Endothelial cell of umbilical vein (primary cell): ENCODE data around the gene TSSC4.

Experiments used
- EZH2 ChIP-seq: IDR thresholded peaks from 2 replicates; pipeline ENCODE4 v1.6.1; 2012; ENCODE audit warnings: borderline replicate concordance, low read depth, mild to moderate bottlenecking, moderate library complexity, low read length, inconsistent platforms; ENCODE audit not compliant: severe bottlenecking
- GATA2 ChIP-seq: IDR thresholded peaks from 2 replicates; pipeline ENCODE4 v1.7.0; 2011; ENCODE audit warnings: low read depth, mild to moderate bottlenecking, moderate library complexity, mixed read lengths, low read length; ENCODE audit not compliant: insufficient read length, insufficient read depth
- JUN ChIP-seq: IDR thresholded peaks from 2 replicates; pipeline ENCODE4 v1.6.1; 2011; ENCODE audit warnings: borderline replicate concordance, low read depth; ENCODE audit not compliant: insufficient read length, insufficient read depth
- POLR2A ChIP-seq: IDR thresholded peaks from 2 replicates; pipeline ENCODE4 v1.6.1; 2012; ENCODE audit warnings: low read depth, mild to moderate bottlenecking, control low read depth, low read length
- POLR2AphosphoS5 ChIP-seq: IDR thresholded peaks from 2 replicates; pipeline ENCODE4 v1.6.1; 2012; ENCODE audit warnings: low read depth, mild to moderate bottlenecking, control low read depth, low read length, moderate library complexity; ENCODE audit not compliant: insufficient read depth
- TF ChIP-seq, protein P1 (sequence below), 2 donors: IDR thresholded peaks; 1 replicate in 1 of 2; 2 replicates in 1 of 2; pipeline ENCODE4 v1.5.1; 2011; ENCODE audit warnings: low read length in 2 of 2, mild to moderate bottlenecking in 2 of 2, moderate library complexity in 2 of 2, control low read depth in 1 of 2, inconsistent platforms in 1 of 2, low read depth in 1 of 2; ENCODE audit not compliant: insufficient read depth in 1 of 2; ENCODE audit errors: extremely low read depth in 1 of 2
- TF ChIP-seq, protein P2 (sequence below): IDR thresholded peaks from 2 replicates; pipeline ENCODE4 v1.6.1; 2011; ENCODE audit not compliant: insufficient read depth, insufficient read length

DNA sequence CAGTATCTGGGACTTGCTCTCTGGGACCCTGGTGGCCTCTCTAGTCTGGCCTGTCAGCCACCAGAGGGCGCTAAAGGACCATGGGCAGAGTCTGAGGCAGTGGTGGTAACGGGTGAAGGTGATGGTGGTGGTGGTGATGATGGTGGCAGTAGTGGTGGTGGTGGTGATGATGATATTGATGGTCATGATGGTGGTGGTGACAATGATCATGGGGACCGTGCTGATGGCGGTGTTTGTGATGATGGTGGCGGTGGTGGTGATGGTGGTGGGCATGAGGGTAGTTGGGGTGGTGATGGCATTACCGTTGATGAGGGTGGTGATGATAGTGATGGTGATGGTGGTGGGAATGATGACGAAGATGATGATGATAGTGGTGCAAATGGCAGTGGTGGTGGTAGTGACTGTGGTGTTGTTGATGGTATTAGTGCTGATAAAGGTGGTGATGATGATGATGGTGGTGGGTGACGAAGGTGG is 27.8 kb downstream of the TSSC4 start:
- TF ChIP-seq, protein P1, sequence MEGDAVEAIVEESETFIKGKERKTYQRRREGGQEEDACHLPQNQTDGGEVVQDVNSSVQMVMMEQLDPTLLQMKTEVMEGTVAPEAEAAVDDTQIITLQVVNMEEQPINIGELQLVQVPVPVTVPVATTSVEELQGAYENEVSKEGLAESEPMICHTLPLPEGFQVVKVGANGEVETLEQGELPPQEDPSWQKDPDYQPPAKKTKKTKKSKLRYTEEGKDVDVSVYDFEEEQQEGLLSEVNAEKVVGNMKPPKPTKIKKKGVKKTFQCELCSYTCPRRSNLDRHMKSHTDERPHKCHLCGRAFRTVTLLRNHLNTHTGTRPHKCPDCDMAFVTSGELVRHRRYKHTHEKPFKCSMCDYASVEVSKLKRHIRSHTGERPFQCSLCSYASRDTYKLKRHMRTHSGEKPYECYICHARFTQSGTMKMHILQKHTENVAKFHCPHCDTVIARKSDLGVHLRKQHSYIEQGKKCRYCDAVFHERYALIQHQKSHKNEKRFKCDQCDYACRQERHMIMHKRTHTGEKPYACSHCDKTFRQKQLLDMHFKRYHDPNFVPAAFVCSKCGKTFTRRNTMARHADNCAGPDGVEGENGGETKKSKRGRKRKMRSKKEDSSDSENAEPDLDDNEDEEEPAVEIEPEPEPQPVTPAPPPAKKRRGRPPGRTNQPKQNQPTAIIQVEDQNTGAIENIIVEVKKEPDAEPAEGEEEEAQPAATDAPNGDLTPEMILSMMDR (IDR thresholded peaks at IDR 0.05; ENCODE audit: extremely low read depth in 1 of 2, insufficient read depth in 1 of 2, low read depth in 1 of 2, low read length in 2 of 2) = peak; percentile 76 to 84
- TF ChIP-seq POLR2AphosphoS5 = no peak
- no peak for TF ChIP-seq POLR2A
- no peak for TF ChIP-seq EZH2
- TF ChIP-seq, protein P2, sequence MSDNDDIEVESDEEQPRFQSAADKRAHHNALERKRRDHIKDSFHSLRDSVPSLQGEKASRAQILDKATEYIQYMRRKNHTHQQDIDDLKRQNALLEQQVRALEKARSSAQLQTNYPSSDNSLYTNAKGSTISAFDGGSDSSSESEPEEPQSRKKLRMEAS = no peak
- no peak for TF ChIP-seq GATA2
- no peak for TF ChIP-seq JUN
